CD8-positive, alpha-beta memory T cell (primary cell): Measurements from ENCODE around the gene CHP1. TPM values are rescaled to one million over a fixed set of nuclear protein-coding genes. Genes with fewer than 3 reads are reported as not detected.

Experiments
- polyA plus RNA-seq: library from polyadenylated mRNA; unstranded; fragments of 300-500 nt; fragmentation: Illumina TruSeq; gene quantifications from one replicate; pipeline ENCODE4 v1.2.3, GENCODE V29; 2021
- total RNA-seq, 2 experiments: library from RNA; stranded (reverse); gene quantifications; one replicate each; pipeline ENCODE4 v1.2.3, GENCODE V29; 2021

Gene CHP1
- total and polyA plus RNA-seq, 3 experiments from 2014 or later, result 17.2 to 42.1 (median 41.6) TPM

Other genes with a start within 250 kb of the CHP1 start
- gene INO80, start 115.0 kb upstream of the CHP1 start, total RNA-seq, result 10 to 100 TPM; 26.3 to 29.2 TPM
- 7.2 TPM for gene INO80, start 115.0 kb upstream of the CHP1 start, polyA plus RNA-seq
- not detected for gene EXD1, start 511 bp upstream of the CHP1 start, total RNA-seq
- 0.28 TPM for gene EXD1, start 511 bp upstream of the CHP1 start, polyA plus RNA-seq
- gene OIP5, start 101.3 kb downstream of the CHP1 start, total RNA-seq, result 10 to 100 TPM; 16.2 to 19.0 TPM
- 0.58 TPM for gene OIP5, start 101.3 kb downstream of the CHP1 start, polyA plus RNA-seq
- gene NUSAP1, start 101.6 kb downstream of the CHP1 start, total RNA-seq, result 100 to 1,000 TPM; 100 to 106 TPM
- gene NUSAP1, start 101.6 kb downstream of the CHP1 start, polyA plus RNA-seq, result 2.7 TPM
- gene NDUFAF1, start 171.2 kb downstream of the CHP1 start, total RNA-seq, result 10 to 100 TPM; 19.9 to 20.8 TPM
- 22.6 TPM for gene NDUFAF1, start 171.2 kb downstream of the CHP1 start, polyA plus RNA-seq
- gene RTF1, start 185.8 kb downstream of the CHP1 start, total RNA-seq, result 10 to 100 TPM; 32.9 to 35.5 TPM
- 28.2 TPM for gene RTF1, start 185.8 kb downstream of the CHP1 start, polyA plus RNA-seq